Measurements from ENCODE around the gene ASGR1. TPM values are rescaled to one million over a fixed set of nuclear protein-coding genes. Genes with fewer than 3 reads are reported as not detected.

ASGR1 gene
- total and polyA plus RNA-seq, 2 experiments from 2014 or later = 0.75 to 0.97 TPM

GRCh38 chr17:7222972-7223292 lies 43.8 kb upstream of the ASGR1 start:
- WGBS, 2 experiments (ENCODE audit: low coverage in 1 of 2, low lambda C conversion rate in 2 of 2, missing lambda C conversion rate in 2 of 2) = 69 to 77% methylated on average over 7 of the region's 7 CpGs
- no peaks in the 10 kb centered on the region for H3K9me2 ChIP-seq (ENCODE audit: insufficient read depth)
- H3F3A ChIP-seq (ENCODE audit: insufficient read depth) = peaks cover 21% of the 10 kb centered on the region; the same call in 1 of the 2 replicates
- no peak overlapping the region for H3K4me3 ChIP-seq
- no peak overlapping the region for H3K27ac ChIP-seq
- H3K9me3 ChIP-seq (ENCODE audit: low read depth) = no peaks in the 10 kb centered on the region
- H3K9ac ChIP-seq = no peak overlapping the region
- in situ Hi-C loops (cut with MboI) = no loop called here
- DNase-seq = no peak
- H3K79me2 ChIP-seq (ENCODE audit: insufficient read depth) = peaks cover 32% of the 10 kb centered on the region
- peaks cover 11% of the 10 kb centered on the region; the same call in 1 of the 2 replicates for H3K4me1 ChIP-seq (ENCODE audit: insufficient read depth)
- TF ChIP-seq EZH2 (IDR thresholded peaks at IDR 0.05; ENCODE audit: insufficient read depth, poor library complexity, severe bottlenecking) = no peak
- no peak for TF ChIP-seq EZH2phosphoT487 (IDR thresholded peaks at IDR 0.05; ENCODE audit: insufficient read depth, low read depth)
- no peaks in the 10 kb centered on the region for H4K20me1 ChIP-seq (ENCODE audit: insufficient read depth)
- H3K27me3 ChIP-seq (replicated peaks; ENCODE audit: insufficient read depth) = no peaks in the 10 kb centered on the region
- H2AFZ ChIP-seq = no peak overlapping the region
- H3K4me2 ChIP-seq (ENCODE audit: unreplicated experiment) = no peak overlapping the region
- H3K36me3 ChIP-seq (ENCODE audit: low read depth) = peaks cover 21% of the 10 kb centered on the region; the same call in 1 of the 2 replicates

GRCh38 chr17:7222093-7222971 lies 43.2 kb upstream of the ASGR1 start:
- H3K9me3 ChIP-seq (ENCODE audit: low read depth) = no peaks in the 10 kb centered on the region
- H2AFZ ChIP-seq = no peak overlapping the region
- H3K27me3 ChIP-seq (replicated peaks; ENCODE audit: insufficient read depth) = no peaks in the 10 kb centered on the region
- peaks cover 15% of the 10 kb centered on the region; the same call in 1 of the 2 replicates for H3K4me1 ChIP-seq (ENCODE audit: insufficient read depth)
- no peak overlapping the region for H3K4me2 ChIP-seq (ENCODE audit: unreplicated experiment)
- no peaks in the 10 kb centered on the region for H4K20me1 ChIP-seq (ENCODE audit: insufficient read depth)
- WGBS, 2 experiments (ENCODE audit: low coverage in 1 of 2, low lambda C conversion rate in 2 of 2, missing lambda C conversion rate in 2 of 2) = 76 to 80% methylated on average over 15 of the region's 15 CpGs
- DNase-seq = no peak
- TF ChIP-seq EZH2phosphoT487 (IDR thresholded peaks at IDR 0.05; ENCODE audit: insufficient read depth, low read depth) (no peak), EZH2 (IDR thresholded peaks at IDR 0.05; ENCODE audit: insufficient read depth, poor library complexity, severe bottlenecking) (no peak)
- in situ Hi-C loops (cut with MboI) = no loop called here
- H3K9ac ChIP-seq = peak overlapping the region; percentile 91; the same call in 1 of the 2 replicates
- peaks cover 21% of the 10 kb centered on the region; the same call in 1 of the 2 replicates for H3F3A ChIP-seq (ENCODE audit: insufficient read depth)
- no peak overlapping the region for H3K4me3 ChIP-seq
- no peak overlapping the region for H3K27ac ChIP-seq
- H3K9me2 ChIP-seq (ENCODE audit: insufficient read depth) = no peaks in the 10 kb centered on the region
- H3K79me2 ChIP-seq (ENCODE audit: insufficient read depth) = peaks cover 36% of the 10 kb centered on the region
- peaks cover 21% of the 10 kb centered on the region; the same call in 1 of the 2 replicates for H3K36me3 ChIP-seq (ENCODE audit: low read depth)

- no peaks in the 10 kb centered on the region for H3K9me3 ChIP-seq (ENCODE audit: low read depth)
- no peaks in the 10 kb centered on the region for H4K20me1 ChIP-seq (ENCODE audit: insufficient read depth)
- peaks cover 21% of the 10 kb centered on the region; the same call in 1 of the 2 replicates for H3K36me3 ChIP-seq (ENCODE audit: low read depth)
- H3K9me2 ChIP-seq (ENCODE audit: insufficient read depth) = no peaks in the 10 kb centered on the region
- H3F3A ChIP-seq (ENCODE audit: insufficient read depth) = peaks cover 23% of the 10 kb centered on the region; the same call in 1 of the 2 replicates
- peaks cover 42% of the 10 kb centered on the region for H3K79me2 ChIP-seq (ENCODE audit: insufficient read depth)
- H3K27ac ChIP-seq = peak overlapping the region; percentile 86
- H3K9ac ChIP-seq = peak overlapping the region; percentile 91; the same call in 1 of the 2 replicates
- in situ Hi-C loops (cut with MboI) = no loop called here
- DNase-seq = no peak
- H3K27me3 ChIP-seq (replicated peaks; ENCODE audit: insufficient read depth) = no peaks in the 10 kb centered on the region
- WGBS, 2 experiments (ENCODE audit: low coverage in 1 of 2, low lambda C conversion rate in 2 of 2, missing lambda C conversion rate in 2 of 2) = 65% methylated on average over 10 of the region's 10 CpGs
- TF ChIP-seq EZH2 (IDR thresholded peaks at IDR 0.05; ENCODE audit: insufficient read depth, poor library complexity, severe bottlenecking) (no peak), EZH2phosphoT487 (IDR thresholded peaks at IDR 0.05; ENCODE audit: insufficient read depth, low read depth) (no peak)
- no peak overlapping the region for H2AFZ ChIP-seq
- H3K4me3 ChIP-seq = peak overlapping the region; percentile 81
- peaks cover 18% of the 10 kb centered on the region; the same call in 1 of the 2 replicates for H3K4me1 ChIP-seq (ENCODE audit: insufficient read depth)
- peak overlapping the region; percentile 91 for H3K4me2 ChIP-seq (ENCODE audit: unreplicated experiment)
These were observed 42.3 kb upstream of the ASGR1 start for GRCh38 chr17:7221278-7222092.

GRCh38 chr17:7220593-7221277 lies 41.6 kb upstream of the ASGR1 start:
- WGBS, 2 experiments (ENCODE audit: low coverage in 1 of 2, low lambda C conversion rate in 2 of 2, missing lambda C conversion rate in 2 of 2) = 10 to 21% methylated on average over 11 of the region's 11 CpGs
- H3K4me1 ChIP-seq (ENCODE audit: insufficient read depth) = peaks cover 24% of the 10 kb centered on the region
- peak overlapping the region; percentile 86 for H3K27ac ChIP-seq
- peak overlapping the region; percentile 81 for H3K4me3 ChIP-seq
- peaks cover 29% of the 10 kb centered on the region; the same call in 1 of the 2 replicates for H3F3A ChIP-seq (ENCODE audit: insufficient read depth)
- no peak for TF ChIP-seq EZH2 (IDR thresholded peaks at IDR 0.05; ENCODE audit: insufficient read depth, poor library complexity, severe bottlenecking)
- TF ChIP-seq EZH2phosphoT487 (IDR thresholded peaks at IDR 0.05; ENCODE audit: insufficient read depth, low read depth) = no peak
- H4K20me1 ChIP-seq (ENCODE audit: insufficient read depth) = no peaks in the 10 kb centered on the region
- peaks cover 21% of the 10 kb centered on the region; the same call in 1 of the 2 replicates for H3K36me3 ChIP-seq (ENCODE audit: low read depth)
- peak overlapping the region; percentile 91 for H3K9ac ChIP-seq
- H3K4me2 ChIP-seq (ENCODE audit: unreplicated experiment) = peak overlapping the region; percentile 91
- in situ Hi-C loops (cut with MboI) = no loop called here
- H3K9me3 ChIP-seq (ENCODE audit: low read depth) = no peaks in the 10 kb centered on the region
- peak; percentile 80 for DNase-seq
- H2AFZ ChIP-seq = no peak overlapping the region
- peaks cover 49% of the 10 kb centered on the region for H3K79me2 ChIP-seq (ENCODE audit: insufficient read depth)
- no peaks in the 10 kb centered on the region for H3K27me3 ChIP-seq (replicated peaks; ENCODE audit: insufficient read depth)
- no peaks in the 10 kb centered on the region for H3K9me2 ChIP-seq (ENCODE audit: insufficient read depth)
